Erythroblast (primary cell): ENCODE measurements around the gene TMEM52.
"Not testable (repeated sequence)": the region's sequence is repeated elsewhere in the genome, so short reads cannot be mapped to it uniquely, and the experiment has no call there.

ENCODE experiments used
- DNase-seq, 2 experiments: peaks; one replicate each; lab custom pipeline; 2025; lab: John Stamatoyannopoulos, UW
- GATA1 ChIP-seq: IDR thresholded peaks from 2 replicates; pipeline ENCODE4 v1.6.1; 2011; ENCODE audit warnings: low read depth, mild to moderate bottlenecking, control low read depth, low read length, moderate library complexity
- POLR2A ChIP-seq: IDR thresholded peaks from 2 replicates; pipeline ENCODE4 v1.6.1; 2011; ENCODE audit warnings: mild to moderate bottlenecking, low read length

Gene TMEM52

DNA sequence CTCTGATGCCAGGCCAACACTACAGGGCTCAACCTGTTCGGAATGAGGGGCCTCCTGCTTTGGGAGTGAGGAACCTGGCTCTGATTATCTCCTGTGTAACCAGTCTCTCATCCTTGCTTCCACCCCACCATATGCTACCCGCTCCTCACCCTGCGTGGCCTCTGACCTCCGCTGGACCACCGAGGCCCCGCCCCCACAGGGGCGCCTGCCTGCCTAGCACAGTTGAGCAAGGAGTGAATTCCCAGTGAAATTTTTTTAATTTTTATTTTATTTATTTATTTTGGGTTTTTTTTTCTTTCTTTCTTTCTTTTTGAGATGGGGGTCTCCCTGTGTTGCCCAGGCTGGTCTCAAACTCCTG lies 26.3 kb downstream of the TMEM52 start:
- no peak for DNase-seq
- TF ChIP-seq GATA1 (no peak), POLR2A (no peak)

GRCh38 chr1:1892079-1892762 lies 26.9 kb downstream of the TMEM52 start:
- no peak for TF ChIP-seq POLR2A
- TF ChIP-seq GATA1 = no peak
- no peak for DNase-seq

DNA sequence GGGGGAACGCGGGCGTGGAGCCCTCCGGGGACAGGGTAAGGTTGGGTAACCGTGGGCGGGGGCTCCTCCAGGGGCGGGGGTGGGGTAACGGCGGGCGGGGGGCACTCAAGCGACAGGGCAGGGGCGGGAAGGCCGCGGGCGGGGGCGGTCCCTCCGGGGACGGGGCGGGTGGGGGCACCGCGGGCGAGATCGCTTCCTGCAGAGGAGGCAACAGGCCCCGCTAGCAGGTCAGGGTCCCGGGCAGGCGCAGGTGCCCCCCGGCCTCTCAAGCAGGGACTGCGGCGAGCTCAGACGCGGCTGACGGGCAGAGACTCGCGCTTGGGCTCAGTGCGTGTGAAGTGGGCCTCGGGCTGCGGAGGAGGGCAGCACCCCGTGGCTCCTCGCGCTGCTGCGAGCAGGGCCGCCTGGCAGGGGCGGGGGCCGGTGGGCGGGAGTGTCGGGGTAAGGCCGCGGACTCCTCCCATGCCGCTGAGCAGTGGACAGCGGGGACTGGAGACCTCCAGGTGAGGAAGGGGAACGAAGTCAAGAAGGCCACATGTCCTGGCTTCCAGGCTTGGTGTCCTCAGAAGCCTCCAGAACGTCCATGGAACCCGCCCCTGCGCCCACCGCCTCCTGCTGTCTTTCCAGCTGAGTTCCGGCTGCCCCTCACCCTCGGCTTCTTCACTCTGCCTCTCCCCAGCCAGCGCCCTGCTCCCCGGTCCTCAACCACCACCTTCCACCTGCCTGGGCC lies 27.6 kb downstream of the TMEM52 start:
- peak; percentile 85 to 90 for DNase-seq
- TF ChIP-seq GATA1 (no peak), POLR2A (peak; percentile 1)

DNA sequence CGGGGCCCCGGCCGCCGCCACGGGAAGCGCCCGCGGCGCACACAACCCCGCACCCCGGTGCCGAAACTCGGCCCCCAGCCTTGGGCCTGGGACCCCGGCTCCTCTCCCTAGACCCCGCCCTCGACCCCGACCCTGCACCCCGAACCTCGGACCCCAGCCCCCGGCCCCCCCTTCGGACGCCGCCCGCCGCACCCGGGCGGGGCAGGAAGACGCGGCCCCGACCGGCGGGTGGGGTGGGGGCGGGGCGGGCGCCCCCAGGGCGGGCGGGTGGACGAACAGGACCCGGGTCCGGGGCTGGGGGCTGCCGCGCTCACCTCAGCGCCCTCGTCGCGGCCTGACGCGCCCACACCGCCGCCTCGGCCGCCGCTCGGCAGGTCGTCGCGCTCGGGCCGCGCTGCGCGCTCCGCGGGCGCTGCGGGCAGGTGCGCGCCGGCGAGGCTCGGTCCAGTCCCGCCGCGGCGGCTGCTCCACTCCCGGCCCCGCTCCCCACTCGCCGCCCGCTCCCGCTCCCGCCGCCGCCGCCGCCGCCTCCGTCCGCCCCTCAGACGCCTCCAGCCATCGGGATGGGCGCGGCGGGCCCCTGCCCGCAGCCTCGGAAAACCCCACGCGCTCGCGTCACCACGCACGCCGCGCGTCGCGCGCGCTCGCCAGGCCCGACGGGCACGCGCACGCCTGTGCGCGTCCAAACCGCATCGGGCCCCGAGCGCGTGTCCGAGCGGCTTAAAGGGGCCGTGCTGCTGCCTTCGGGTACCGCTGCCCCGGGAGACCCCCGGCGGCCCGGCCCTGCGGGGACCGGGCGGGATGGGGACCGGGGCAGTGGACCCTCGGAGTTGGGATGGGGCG lies 28.4 kb downstream of the TMEM52 start, which contains the start of gene GNB1:
TSS of gene GNB1 (minus strand) at position 582 of the 843 bp plus-strand sequence. CDS start 65,634 bp downstream, outside the sequence.
- peak; percentile 93 to 96 for DNase-seq
- TF ChIP-seq POLR2A (peak; percentile 43), GATA1 (no peak)

- peak; percentile 65 to 76 for DNase-seq
- TF ChIP-seq GATA1 = no peak
- no peak for TF ChIP-seq POLR2A
Measured at GRCh38 chr1:1889847-1890505, 29.1 kb downstream of the TMEM52 start.

GRCh38 chr1:1889090-1889750 lies 29.9 kb downstream of the TMEM52 start:
- TF ChIP-seq POLR2A = no peak
- no peak for TF ChIP-seq GATA1
- DNase-seq = peak; percentile 47 to 48

DNA sequence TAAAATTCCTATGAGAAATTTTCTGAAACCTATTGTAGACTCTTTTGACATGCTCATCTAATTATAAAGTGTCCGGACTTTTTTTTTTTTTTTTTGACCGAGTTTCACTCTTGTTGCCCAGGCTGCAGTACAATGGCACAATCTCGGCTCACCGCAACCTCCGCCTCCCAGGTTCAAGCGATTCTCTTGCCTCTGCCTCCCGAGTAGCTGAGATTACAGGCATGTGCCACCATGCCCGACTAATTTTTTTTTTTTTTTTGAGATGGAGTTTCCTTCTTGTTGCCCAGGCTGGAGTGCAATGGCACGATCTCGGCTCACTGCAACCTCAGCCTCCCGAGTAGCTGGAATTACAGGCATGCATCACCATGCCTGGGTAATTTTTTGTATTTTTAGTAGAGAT lies 35.2 kb downstream of the TMEM52 start:
- not testable (repeated sequence) for DNase-seq

GRCh38 chr1:1883092-1883873 lies 35.8 kb downstream of the TMEM52 start:
- peak in 1 of 2 experiments; percentile 64 for DNase-seq
- TF ChIP-seq GATA1 (no peak), POLR2A (no peak)

DNA sequence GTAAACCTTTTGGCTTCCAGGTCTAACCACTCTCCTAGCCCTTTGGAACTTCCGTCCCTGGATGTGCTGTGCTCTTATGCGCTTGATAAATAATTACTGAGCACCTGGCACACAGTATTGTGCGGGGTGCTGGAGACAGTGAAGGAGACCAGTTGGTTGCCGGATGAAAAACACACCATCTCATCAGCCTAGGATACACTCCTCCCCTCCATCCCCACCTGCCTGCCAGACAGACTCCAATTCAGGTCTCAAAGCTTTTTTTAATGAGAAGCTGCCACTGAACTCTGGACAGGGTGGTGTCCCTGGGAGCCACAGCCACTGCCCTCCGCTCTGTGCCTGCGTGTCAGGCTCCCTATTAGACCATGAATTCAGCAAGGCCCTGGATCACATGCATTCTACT lies 37.4 kb downstream of the TMEM52 start:
- TF ChIP-seq GATA1 (no peak), POLR2A (no peak)
- DNase-seq = no peak

DNA sequence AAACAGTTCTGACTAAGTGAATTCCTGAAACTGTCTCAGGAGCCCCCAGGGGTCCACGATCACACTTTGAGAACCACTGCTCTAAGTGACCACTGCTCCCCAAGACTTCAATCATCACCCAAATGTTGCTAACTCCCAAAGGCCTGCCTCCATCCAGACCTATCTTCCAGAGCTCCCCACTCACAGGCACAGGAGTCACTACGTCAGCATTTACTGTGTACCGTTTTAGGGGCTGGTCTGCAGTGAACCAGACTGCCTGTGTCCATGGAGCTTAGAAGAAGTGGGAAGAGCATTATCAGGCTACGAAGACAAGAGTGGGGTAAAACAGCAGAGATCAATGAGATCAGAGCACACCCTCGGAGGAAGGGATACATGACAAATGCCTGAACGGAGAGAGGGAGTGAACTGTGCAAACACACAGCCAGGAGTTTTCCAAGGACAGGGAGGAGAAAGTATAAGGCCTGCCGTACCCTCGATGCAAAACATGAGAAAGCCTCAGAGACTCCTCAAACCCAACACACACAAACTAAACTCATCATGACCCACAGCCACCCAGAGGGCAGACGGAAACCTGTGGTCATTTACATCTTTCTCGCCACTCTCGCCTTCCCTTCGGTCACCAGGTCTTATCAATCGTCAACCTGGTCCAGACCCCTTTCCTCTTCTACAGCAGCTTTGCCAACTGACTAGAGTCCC lies 38.3 kb downstream of the TMEM52 start:
- no peak for TF ChIP-seq GATA1
- no peak for TF ChIP-seq POLR2A

DNA sequence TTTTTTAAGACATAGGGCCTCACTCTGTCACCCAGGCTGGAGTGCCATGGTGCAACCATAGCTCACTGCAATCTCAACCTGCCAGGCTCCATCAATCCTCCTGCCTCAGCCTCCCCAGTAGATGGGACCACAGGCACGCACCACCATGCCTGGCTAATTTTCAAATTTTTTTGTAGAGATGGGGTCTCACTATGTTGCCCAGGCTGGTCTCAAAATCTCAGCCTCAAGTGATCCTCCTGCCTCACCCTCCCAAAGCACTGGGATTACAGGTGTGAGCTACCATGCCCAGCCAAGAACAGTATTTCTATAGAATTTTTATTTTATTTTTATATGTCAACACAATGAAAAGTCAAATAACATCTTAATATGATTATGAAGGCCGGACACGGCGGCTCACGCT lies 39.1 kb downstream of the TMEM52 start:
- TF ChIP-seq GATA1 (no peak), POLR2A (no peak)
- DNase-seq = no peak

More for the DNA sequence above, 38.3 kb downstream of the TMEM52 start:
- no peak for DNase-seq
